SK-N-SH (cell line): ENCODE measurements around the gene TRAIP. TPM values are rescaled to one million over a fixed set of nuclear protein-coding genes. Genes with fewer than 3 reads are reported as not detected.

Source experiments
- CTCF ChIA-PET: fragments of 300-600, 350-600 bp; formaldehyde crosslinking; extraction: SDS; loops from one replicate; lab custom pipeline; 2021; lab: Yijun Ruan, JAX
- POLR2A ChIA-PET: fragments of 350-600 bp; sonication (Branson Sonifier 250); formaldehyde crosslinking; extraction: SDS; loops from one replicate; lab custom pipeline; 2020; ENCODE audit warnings: antibody characterized with exemption, inconsistent platforms; lab: Yijun Ruan, JAX
- DNase-seq: peaks from one replicate; pipeline ENCODE4 v3.0.0; 2012
- H2AFZ ChIP-seq: fragments of 200-600 bp; sonication (generic); 2 replicates; pipeline ENCODE4 v1.8.1; 2016; ENCODE audit warnings: antibody characterized with exemption, mild to moderate bottlenecking, low read depth
- H3F3A ChIP-seq: fragments of 200-600 bp; sonication (generic); replicated peaks from 2 replicates; pipeline ENCODE3; 2016; ENCODE audit warnings: antibody characterized with exemption, mild to moderate bottlenecking; ENCODE audit not compliant: insufficient read depth
- H3K27ac ChIP-seq, 2 experiments: fragments of 200-500 bp in 1 of 2; fragments of 200-600 bp in 1 of 2; sonication (Bioruptor generic) in 1 of 2; sonication (generic), shearing (Covaris generic) in 1 of 2; 2 replicates each; pipeline versions ENCODE4 v1.5.1 to v1.6.1; 2014 to 2016; ENCODE audit warnings: low read depth in 2 of 2, inconsistent platforms in 1 of 2, low read length in 1 of 2, mild to moderate bottlenecking in 1 of 2, mixed read lengths in 1 of 2
- H3K27me3 ChIP-seq: fragments of 200-600 bp; sonication (generic), shearing (Covaris generic); 2 replicates; pipeline ENCODE4 v1.6.1; 2016; ENCODE audit warnings: mixed run types; ENCODE audit not compliant: insufficient read depth
- H3K36me3 ChIP-seq, 2 experiments: fragments of 200-500 bp in 1 of 2; fragments of 200-600 bp in 1 of 2; sonication (Bioruptor generic) in 1 of 2; sonication (generic) in 1 of 2; replicated peaks in 1 of 2; 2 replicates each; pipeline versions ENCODE3 to v1.5.1; 2014 to 2016; ENCODE audit warnings: low read length in 1 of 2, mild to moderate bottlenecking in 1 of 2; ENCODE audit not compliant: insufficient read depth in 2 of 2, control insufficient read depth in 1 of 2
- H3K4me1 ChIP-seq, 2 experiments: fragments of 200-500 bp in 1 of 2; fragments of 200-600 bp in 1 of 2; sonication (Bioruptor generic) in 1 of 2; sonication (generic), shearing (Covaris generic) in 1 of 2; 2 replicates each; pipeline versions ENCODE4 v1.5.1 to v1.6.1; 2014 to 2016; ENCODE audit warnings: low read depth in 1 of 2, low read length in 1 of 2, mixed run types in 1 of 2; ENCODE audit not compliant: insufficient read depth in 2 of 2, control insufficient read depth in 1 of 2
- H3K4me2 ChIP-seq: fragments of 200-600 bp; sonication (generic), shearing (Covaris generic); 2 replicates; pipeline ENCODE4 v1.6.1; 2017; ENCODE audit warnings: mixed run types
- H3K4me3 ChIP-seq, 2 experiments: fragments of 200-500 bp in 1 of 2; fragments of 200-600 bp in 1 of 2; sonication (Bioruptor generic) in 1 of 2; sonication (generic), shearing (Covaris generic) in 1 of 2; 2 replicates each; pipeline versions ENCODE4 v1.5.1 to v1.8.1; 2014 to 2016; ENCODE audit warnings: low read depth in 2 of 2, inconsistent platforms in 1 of 2, low read length in 1 of 2, mild to moderate bottlenecking in 1 of 2, mixed read lengths in 1 of 2, moderate library complexity in 1 of 2
- H3K79me2 ChIP-seq: fragments of 200-600 bp; sonication (generic); 2 replicates; pipeline ENCODE4 v1.8.1; 2017; ENCODE audit warnings: mild to moderate bottlenecking; ENCODE audit not compliant: insufficient read depth
- H3K9ac ChIP-seq: fragments of 200-600 bp; sonication (generic); 2 replicates; pipeline ENCODE4 v1.6.1; 2017; ENCODE audit warnings: mixed run types
- H3K9me2 ChIP-seq: fragments of 200-600 bp; sonication (generic); 2 replicates; pipeline ENCODE4 v1.6.1; 2017; ENCODE audit warnings: mixed run types
- H3K9me3 ChIP-seq: fragments of 200-600 bp; sonication (generic); 2 replicates; pipeline ENCODE4 v1.6.1; 2017; ENCODE audit warnings: mixed run types, mild to moderate bottlenecking, moderate library complexity
- H4K20me1 ChIP-seq: fragments of 200-600 bp; sonication (generic); 2 replicates; pipeline ENCODE4 v1.6.1; 2017; ENCODE audit warnings: mild to moderate bottlenecking, mixed run types; ENCODE audit not compliant: insufficient read depth
- CHD2 ChIP-seq: fragments of 150-350 bp; IDR thresholded peaks from 2 replicates; pipeline ENCODE4 v1.6.1; 2018; ENCODE audit warnings: low read length; ENCODE audit not compliant: partially characterized antibody
- ELF1 ChIP-seq: IDR thresholded peaks from 2 replicates; pipeline ENCODE4 v1.4.0; 2012
- FOXM1 ChIP-seq: IDR thresholded peaks from 2 replicates; pipeline ENCODE4 v1.4.0; 2012; ENCODE audit warnings: low read depth, mild to moderate bottlenecking
- GATA2 ChIP-seq: sonication (generic); formaldehyde crosslinking; IDR thresholded peaks from 2 replicates; pipeline ENCODE4 v1.5.0; 2020; ENCODE audit warnings: mild to moderate bottlenecking, missing genetic modification reagents
- MAX ChIP-seq: IDR thresholded peaks from 2 replicates; pipeline ENCODE4 v1.4.0; 2012; ENCODE audit warnings: low read depth
- NFIC ChIP-seq: IDR thresholded peaks from 2 replicates; pipeline ENCODE4 v1.4.0; 2012; ENCODE audit warnings: borderline replicate concordance
- PBX3 ChIP-seq: IDR thresholded peaks from 2 replicates; pipeline ENCODE4; 2012
- RFX5 ChIP-seq: IDR thresholded peaks from 2 replicates; pipeline ENCODE4 v1.6.1; 2012; ENCODE audit warnings: mild to moderate bottlenecking, improper control_type of control experiment, low read length
- SMC3 ChIP-seq: IDR thresholded peaks from 2 replicates; pipeline ENCODE4 v1.6.1; 2012; ENCODE audit warnings: low read depth, low read length, improper control_type of control experiment
- TAF1 ChIP-seq: IDR thresholded peaks from 2 replicates; pipeline ENCODE4 v1.6.1; 2012; ENCODE audit warnings: low read depth, mild to moderate bottlenecking, low read length, moderate library complexity, borderline replicate concordance
- TCF12 ChIP-seq: IDR thresholded peaks from 2 replicates; pipeline ENCODE4 v1.4.0; 2012
- USF2 ChIP-seq: fragments of 150-350 bp; IDR thresholded peaks from 2 replicates; pipeline ENCODE4 v1.6.1; 2017; ENCODE audit warnings: antibody characterized with exemption, low read length, low read depth, borderline replicate concordance
- ZBTB33 ChIP-seq: IDR thresholded peaks from 2 replicates; pipeline ENCODE4 v1.4.0; 2012; ENCODE audit warnings: low read depth, borderline replicate concordance
- polyA plus RNA-seq, 3 experiments: library from polyadenylated mRNA; depleted of rRNA; stranded (reverse); fragments of >200 nt; gene quantifications; 2 replicates each; pipeline ENCODE4 v1.2.3, GENCODE V29; 2012

TRAIP gene
- polyA plus RNA-seq, 1 of the 3 experiments (the other 2 are of a cell fraction), result 8.1 TPM

- no peak overlapping the region for H3K9ac ChIP-seq
- ChIA-PET CTCF (interaction anchor here (0.8 to 1.6 kb wide), 3 partner anchors 19 to 84 kb away, joined by 3 to 4 read pairs (median 3); partner anchors contain the start of genes INKA1 and MON1A), POLR2A (no interaction called here)
Observed at GRCh38 chr3:49886922-49887265, 30.5 kb upstream of the TRAIP start.

More at GRCh38 chr3:49886922-49887265, 30.5 kb upstream of the TRAIP start:
- H3K36me3 ChIP-seq, result no peaks in the 10 kb centered on the region
- TF ChIP-seq NFIC (no peak), ELF1 (no peak), ZBTB33 (no peak), USF2 (no peak), MAX (no peak), SMC3 (no peak), CHD2 (no peak), TCF12 (no peak), FOXM1 (no peak), PBX3 (no peak), TAF1 (no peak), GATA2 (CRISPR knock-in tag) (no peak), RFX5 (no peak)
- TF ChIP-seq, all 33 proteins: peak for 0
- no peaks in the 10 kb centered on the region for H3K9me2 ChIP-seq
- no peak for DNase-seq
- H3K27ac ChIP-seq, result no peak overlapping the region
- H3K27me3 ChIP-seq, result no peaks in the 10 kb centered on the region
- H3K4me3 ChIP-seq, result no peak overlapping the region
- no peaks in the 10 kb centered on the region for H4K20me1 ChIP-seq
- H3K4me1 ChIP-seq, result no peaks in the 10 kb centered on the region
- no peaks in the 10 kb centered on the region for H3K79me2 ChIP-seq
- H3K9me3 ChIP-seq, result no peaks in the 10 kb centered on the region
- H3F3A ChIP-seq, result no peaks in the 10 kb centered on the region
- H3K4me2 ChIP-seq, result no peak overlapping the region
- no peak overlapping the region for H2AFZ ChIP-seq
